ENCODE data around the gene AP2A1.

AP2A1 gene

GRCh38 chr19:49766007-49766929 lies 533 bp upstream of the AP2A1 start:
- peak; percentile 99 for DNase-seq

GRCh38 chr19:49767381-49767780 lies 580 bp downstream of the AP2A1 start:
- no peak for DNase-seq

DNA sequence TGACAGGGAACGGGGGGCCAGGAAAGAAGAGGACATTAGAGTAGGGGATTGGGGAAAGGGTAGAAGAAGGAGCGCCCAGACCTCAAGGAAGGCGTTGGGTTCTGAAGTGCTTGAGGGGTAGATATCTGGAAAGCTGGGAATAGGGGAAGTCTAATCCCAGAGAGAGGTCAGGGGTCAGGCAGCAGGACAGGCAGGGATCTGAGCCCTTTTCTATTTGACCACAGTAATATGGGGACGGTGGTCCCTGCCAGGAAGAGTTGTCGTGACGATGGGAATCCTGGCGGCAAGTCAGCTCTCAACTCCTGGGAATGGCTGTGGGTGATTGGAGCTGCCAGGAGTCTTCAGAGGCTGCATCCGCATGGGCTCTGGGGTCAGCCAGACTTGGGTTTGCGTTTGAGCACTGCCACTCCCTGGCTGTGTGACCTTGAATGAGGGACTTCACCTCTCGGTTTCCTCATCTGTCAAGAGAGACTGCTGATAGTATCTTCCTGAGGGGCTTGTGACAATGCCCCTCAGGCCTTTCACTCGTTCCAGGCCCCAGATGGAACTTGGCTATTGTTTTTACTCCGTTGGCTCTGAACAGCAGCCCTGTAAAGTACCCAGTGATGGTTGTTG lies 1.3 kb downstream of the AP2A1 start:
- DNase-seq, result no peak

- no peak for DNase-seq
Measured at GRCh38 chr19:49770529-49770928, 3.7 kb downstream of the AP2A1 start.

DNA sequence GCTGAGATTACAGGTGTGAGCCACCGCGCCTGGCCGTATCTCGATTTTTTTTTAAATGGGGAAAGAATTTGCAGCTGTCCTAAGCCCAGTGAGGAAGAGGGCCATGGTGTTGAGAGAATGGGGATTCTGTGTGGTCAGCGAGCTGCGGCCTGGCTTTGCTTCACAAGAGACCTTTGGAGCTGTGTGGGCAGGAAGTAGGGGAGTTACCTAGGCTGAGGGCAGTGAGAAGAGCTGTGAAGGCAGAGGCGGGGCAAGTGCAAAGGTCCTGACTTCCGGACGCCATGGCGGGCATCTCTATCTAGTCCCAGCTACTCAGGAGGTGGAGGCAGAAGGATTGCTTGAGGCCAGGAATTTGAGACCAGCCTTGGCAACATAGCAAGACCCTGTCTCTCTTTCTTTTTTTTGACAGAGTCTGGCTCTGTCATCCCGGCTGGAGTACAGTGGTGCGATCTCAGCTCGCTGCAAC lies 4.9 kb downstream of the AP2A1 start:
- no peak for DNase-seq

DNA sequence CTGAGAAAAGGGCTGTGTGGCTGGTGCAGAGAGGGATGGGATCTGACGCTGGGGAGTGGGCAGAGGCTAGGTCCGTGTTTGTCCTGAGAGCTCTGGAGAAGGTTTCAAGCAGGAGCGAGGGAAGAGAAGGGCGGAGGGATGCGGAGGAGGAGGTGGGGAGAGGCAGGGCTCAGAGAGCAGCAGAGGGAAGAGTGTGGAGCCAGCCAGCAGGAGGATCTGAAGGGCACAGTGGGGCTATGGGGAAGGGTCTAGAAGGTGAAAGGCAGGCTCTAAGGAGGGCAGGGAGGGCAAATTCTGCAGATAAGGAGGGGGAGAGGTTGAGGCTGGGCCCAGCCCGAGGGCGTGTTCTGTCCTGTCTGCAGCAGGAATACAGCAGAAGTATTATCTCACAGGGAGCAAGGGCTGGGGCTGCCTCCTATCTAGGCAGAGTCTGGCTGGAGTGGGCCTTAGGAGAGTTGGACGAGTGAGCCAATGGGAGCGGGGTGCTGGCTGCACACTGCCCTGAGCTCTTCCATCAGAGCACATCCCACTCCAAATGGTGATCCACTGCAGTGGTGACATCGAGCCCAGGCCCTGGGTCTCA lies 6.1 kb downstream of the AP2A1 start:
- no peak for DNase-seq

DNA sequence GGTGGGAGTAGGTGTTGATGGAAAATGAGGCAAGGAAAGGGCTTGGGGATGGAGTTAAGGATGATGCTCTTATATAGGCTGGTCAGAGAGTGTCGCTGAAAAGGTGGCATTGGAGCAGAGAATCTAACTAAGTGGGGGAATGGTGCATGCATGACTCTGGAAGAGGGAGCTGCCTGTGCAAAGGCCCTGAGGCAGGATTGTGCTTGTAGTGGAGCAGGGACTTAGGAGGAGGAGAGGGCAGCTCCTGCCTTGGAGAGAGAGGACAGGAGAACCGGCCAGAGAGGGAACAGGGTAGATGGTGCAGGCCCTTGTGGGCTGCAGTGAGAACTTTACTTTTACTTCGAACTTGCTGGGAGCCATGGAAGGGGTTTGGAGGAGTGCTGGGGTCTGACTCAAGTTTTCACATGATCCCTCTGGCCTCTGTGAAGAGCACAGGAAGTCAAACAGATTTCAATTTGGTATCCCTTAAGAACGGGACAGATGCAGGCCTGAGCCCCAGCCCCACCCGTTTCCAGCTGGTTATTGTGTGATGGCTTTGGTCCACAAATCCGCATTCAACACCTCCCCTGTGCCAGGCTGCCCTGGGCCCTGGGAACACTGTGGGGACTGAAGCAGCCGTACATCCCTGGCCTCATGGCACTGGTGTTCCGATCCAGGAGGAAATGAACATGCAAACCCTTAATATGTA lies 7.0 kb downstream of the AP2A1 start:
- DNase-seq, result no peak

GRCh38 chr19:49774969-49775368 lies 8.2 kb downstream of the AP2A1 start:
- no peak for DNase-seq

DNA sequence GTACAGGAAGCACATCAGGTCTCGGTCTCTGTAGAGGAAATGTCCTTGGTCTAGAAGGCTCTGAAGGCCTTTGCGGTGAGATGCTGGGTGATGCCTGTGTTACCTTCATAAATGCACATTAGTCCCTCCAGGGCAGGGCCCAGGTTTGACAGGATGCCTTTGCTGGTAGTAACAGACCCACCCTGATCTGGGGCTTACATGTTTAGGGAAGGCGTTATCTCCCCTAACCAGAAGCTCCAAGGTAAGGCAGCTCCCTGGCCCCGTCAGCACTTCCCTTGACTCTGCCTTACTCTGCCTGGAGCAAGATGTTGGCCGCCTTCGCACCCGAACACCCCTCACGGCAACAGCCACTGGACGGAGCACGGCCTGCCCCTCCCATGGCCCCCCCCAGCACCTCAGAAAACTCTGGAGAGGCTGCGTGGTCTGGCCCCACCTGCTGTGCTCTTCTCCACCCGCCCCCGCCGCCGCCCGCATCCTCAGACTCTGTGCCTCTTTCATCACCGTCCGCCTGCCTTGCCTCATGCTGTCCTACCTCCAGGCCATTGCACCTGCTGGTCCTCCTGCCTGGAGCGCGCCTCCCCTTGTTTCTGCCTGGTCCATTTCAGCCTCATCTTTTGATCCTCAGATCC lies 9.1 kb downstream of the AP2A1 start:
- no peak for DNase-seq

- DNase-seq, result no peak
Measured at GRCh38 chr19:49776371-49776764, 9.6 kb downstream of the AP2A1 start.

GRCh38 chr19:49779731-49780555 lies 13.1 kb downstream of the AP2A1 start:
- no peak for DNase-seq

DNA sequence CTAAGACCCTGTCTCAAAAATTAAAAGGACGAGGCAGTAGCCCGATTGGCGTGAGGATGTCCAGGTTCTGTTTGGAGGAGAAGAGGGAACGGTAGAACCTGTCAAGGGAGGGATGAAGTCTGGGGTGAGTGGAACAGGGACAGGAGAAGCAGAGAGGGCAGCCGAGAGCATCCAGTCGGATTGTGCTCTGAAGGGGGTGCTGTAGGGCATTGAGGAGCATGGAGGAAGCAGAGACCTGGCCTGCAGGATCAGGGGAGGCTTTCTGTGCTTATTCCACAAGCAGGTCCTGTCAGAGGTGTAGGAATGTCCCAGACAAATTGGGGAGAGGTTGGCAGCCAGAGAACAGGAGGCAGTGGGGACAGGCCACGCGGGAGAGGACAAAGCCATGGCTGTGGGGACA lies 14.1 kb downstream of the AP2A1 start:
- no peak for DNase-seq

- no peak for DNase-seq
Measured at GRCh38 chr19:49781394-49781793, 14.6 kb downstream of the AP2A1 start.

GRCh38 chr19:49782515-49782914 lies 15.7 kb downstream of the AP2A1 start:
- DNase-seq, result no peak

DNA sequence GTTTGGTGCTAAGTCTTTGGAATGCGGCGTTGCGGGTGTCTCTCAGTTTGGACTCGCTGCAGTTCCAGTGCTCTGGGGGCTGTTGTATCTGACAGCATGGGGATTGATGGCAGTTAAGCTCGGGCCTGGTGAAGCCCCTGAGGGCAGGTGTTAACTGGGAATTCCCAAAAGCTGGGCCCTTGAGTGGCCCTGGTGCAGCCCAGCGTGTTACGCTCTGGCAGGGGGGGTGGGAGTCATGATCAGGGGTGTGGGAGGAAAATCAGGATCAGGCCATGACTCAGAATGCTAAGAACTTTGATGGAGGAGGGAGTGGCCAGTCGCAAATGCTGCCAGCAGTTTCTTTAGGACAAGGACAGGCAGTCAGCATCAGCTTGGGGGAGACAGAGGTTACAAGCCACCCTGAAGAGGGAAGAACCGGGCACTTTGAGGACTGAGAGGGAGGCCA lies 19.6 kb downstream of the AP2A1 start:
- no peak for DNase-seq

GRCh38 chr19:49787746-49788145 lies 20.9 kb downstream of the AP2A1 start:
- DNase-seq, result no peak

- DNase-seq, result no peak
Measured at GRCh38 chr19:49788857-49789256, 22.1 kb downstream of the AP2A1 start.

DNA sequence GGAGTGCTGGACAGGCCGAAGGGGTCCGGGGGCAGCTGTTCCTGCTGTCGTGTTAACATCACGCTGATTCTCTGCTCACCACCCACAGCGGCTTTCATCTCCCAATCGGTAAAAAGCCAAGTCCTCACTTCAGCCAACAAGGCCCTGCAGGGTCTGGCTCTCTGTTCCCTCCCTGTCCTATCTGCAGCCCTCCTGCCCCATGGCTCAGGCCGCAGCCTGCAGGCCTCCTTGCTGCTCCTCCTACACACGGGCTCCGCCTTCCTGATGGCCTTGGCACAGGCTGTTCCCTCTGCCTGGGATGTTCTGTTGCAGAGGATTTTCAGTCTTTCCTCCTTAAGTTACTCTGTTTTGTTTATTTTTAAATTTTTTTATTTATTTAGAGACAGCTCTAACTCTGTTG lies 24.1 kb downstream of the AP2A1 start:
- no peak for DNase-seq

DNA sequence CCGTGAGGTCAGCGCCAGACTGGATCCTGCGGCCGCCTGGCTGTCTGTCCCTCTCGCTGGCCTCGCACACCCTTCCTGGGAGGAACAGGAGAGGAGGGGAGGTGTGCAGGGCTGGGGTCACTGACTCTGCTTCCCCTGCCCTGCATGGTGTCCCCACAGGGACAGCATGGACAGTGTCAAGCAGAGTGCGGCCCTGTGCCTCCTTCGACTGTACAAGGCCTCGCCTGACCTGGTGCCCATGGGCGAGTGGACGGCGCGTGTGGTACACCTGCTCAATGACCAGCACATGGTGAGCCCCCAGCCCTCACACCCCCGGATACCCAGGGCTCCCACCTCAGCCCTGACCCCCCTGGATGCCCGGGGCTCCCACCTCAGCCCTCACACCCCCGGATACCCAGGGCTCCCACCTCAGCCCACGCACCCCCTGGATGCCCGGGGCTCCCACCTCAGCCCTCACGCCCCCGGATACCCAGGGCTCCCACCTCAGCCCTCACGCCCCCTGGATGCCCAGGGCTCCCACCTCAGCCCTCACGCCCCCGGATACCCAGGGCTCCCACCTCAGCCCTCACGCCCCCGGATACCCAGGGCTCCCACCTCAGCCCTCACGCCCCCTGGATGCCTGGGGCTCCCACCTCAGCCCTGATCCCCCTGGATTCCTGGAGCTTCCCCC lies 25.1 kb downstream of the AP2A1 start:
- no peak for DNase-seq

- DNase-seq, result no peak
Measured at GRCh38 chr19:49792829-49793560, 26.2 kb downstream of the AP2A1 start.

GRCh38 chr19:49793561-49793840 lies 26.7 kb downstream of the AP2A1 start:
- DNase-seq, result peak in 1 of 2 experiments; percentile 29
